Measurements from ENCODE around the gene AUTS2. TPM values are rescaled to one million over a fixed set of nuclear protein-coding genes. Genes with fewer than 3 reads are reported as not detected.
A peak's percentile ranks its signal among the peaks of the same experiment; 100 is the strongest.

The AUTS2 gene
- total and polyA plus RNA-seq, 10 of the 15 experiments (the other 5 are each of a cell fraction or from before 2014, with no cell fraction given): 6.4 to 55.6 (median 21.6) TPM

GRCh38 chr7:70636169-70636568, 1037.9 kb downstream of the AUTS2 start:
- no peak overlapping the region for H3K4me3 ChIP-seq
- no peak for DNase-seq (ENCODE audit: low read depth, low spot score)
- no peak for FAIRE-seq
- no peaks in the 10 kb centered on the region; a peak in 1 of 4 replicates for H3K36me3 ChIP-seq (ENCODE audit: control insufficient read depth in 2 of 2, insufficient read depth in 2 of 2, low read length in 1 of 2)
- TF ChIP-seq CTCF (IDR thresholded peaks at IDR 0.05 in 2 of 3, conservative IDR thresholded peaks at IDR 0.05 in 1 of 3; ENCODE audit: control insufficient read depth in 2 of 3, extremely low read depth in 1 of 3, insufficient read depth in 1 of 3, low read depth in 3 of 3, low read length in 3 of 3) (0 out of 6 replicates have a peak, but pooled peaks of 1 of the 3 experiments have one; percentile 3), IRF4 (IDR thresholded peaks at IDR 0.05; ENCODE audit: low read depth, low read length) (no peak)
- ChIA-PET SMC1A (ENCODE audit: uncharacterized antibody, unreplicated experiment) (no interaction called here), CTCF (interaction anchor here (1.5 kb wide), 1 partner anchor 10 kb away, joined by 3 read pairs; no protein-coding TSS in a partner anchor), RAD21 (ENCODE audit: unreplicated experiment) (no interaction called here), POLR2A (no interaction called here)
- H4K20me1 ChIP-seq (ENCODE audit: control insufficient read depth, insufficient read depth): no peaks in the 10 kb centered on the region
- H3K27ac ChIP-seq (ENCODE audit: control insufficient read depth, insufficient read depth): no peak overlapping the region
- intact Hi-C loops (cut with micrococcal nuclease; ENCODE audit: unreplicated experiment) (no loop called here), in situ Hi-C loops (cut with MboI) (no loop called here)
- H2AFZ ChIP-seq (ENCODE audit: control insufficient read depth, low read depth, low read length): no peak overlapping the region
- no peaks in the 10 kb centered on the region for H3K27me3 ChIP-seq (replicated peaks in 1 of 2; ENCODE audit: control insufficient read depth in 2 of 2, insufficient read depth in 2 of 2, low read length in 1 of 2)
- no peak overlapping the region for H3K9ac ChIP-seq (ENCODE audit: control insufficient read depth, insufficient read depth, low read length)
- H3K79me2 ChIP-seq (ENCODE audit: control insufficient read depth, insufficient read depth, low read length): no peaks in the 10 kb centered on the region
- no peaks in the 10 kb centered on the region for H3K4me1 ChIP-seq (ENCODE audit: control insufficient read depth, insufficient read depth, low read length)
- WGBS (ENCODE audit: insufficient coverage, insufficient replicate concordance, low lambda C conversion rate, missing lambda C conversion rate): 49% methylated on average over 6 of the region's 6 CpGs
- no peaks in the 10 kb centered on the region; the same call in 2 of the 3 replicates for H3K9me3 ChIP-seq (replicated peaks; ENCODE audit: control insufficient read depth, insufficient read depth, low read length)
- no peak for ATAC-seq
- BruUV-seq (replicated peaks): no TSS peak
- no peak overlapping the region for H3K4me2 ChIP-seq (ENCODE audit: control insufficient read depth, insufficient read depth)

GRCh38 chr7:70637726-70638125, 1039.5 kb downstream of the AUTS2 start:
- in situ Hi-C loops (cut with MboI) (no loop called here), intact Hi-C loops (cut with micrococcal nuclease; ENCODE audit: unreplicated experiment) (no loop called here)
- ChIA-PET RAD21 (ENCODE audit: unreplicated experiment) (no interaction called here), SMC1A (ENCODE audit: uncharacterized antibody, unreplicated experiment) (no interaction called here), CTCF (no interaction called here), POLR2A (no interaction called here)
- H2AFZ ChIP-seq (ENCODE audit: control insufficient read depth, low read depth, low read length): no peak overlapping the region
- H4K20me1 ChIP-seq (ENCODE audit: control insufficient read depth, insufficient read depth): no peaks in the 10 kb centered on the region
- H3K36me3 ChIP-seq (ENCODE audit: control insufficient read depth in 2 of 2, insufficient read depth in 2 of 2, low read length in 1 of 2): peaks cover 0 to 2% of the 10 kb centered on the region in 2 experiments; a peak in 2 of 4 replicates
- ATAC-seq (no peak), DNase-seq (ENCODE audit: low read depth, low spot score) (no peak), FAIRE-seq (peak; percentile 73)
- no TSS peak for BruUV-seq (replicated peaks)
- 0% methylated on average over 1 of the region's 1 CpG for WGBS (ENCODE audit: insufficient coverage, insufficient replicate concordance, low lambda C conversion rate, missing lambda C conversion rate)
- no peak overlapping the region for H3K4me3 ChIP-seq
- H3K4me2 ChIP-seq (ENCODE audit: control insufficient read depth, insufficient read depth): no peak overlapping the region
- H3K79me2 ChIP-seq (ENCODE audit: control insufficient read depth, insufficient read depth, low read length): no peaks in the 10 kb centered on the region
- no peak overlapping the region for H3K27ac ChIP-seq (ENCODE audit: control insufficient read depth, insufficient read depth)
- no peak overlapping the region for H3K9ac ChIP-seq (ENCODE audit: control insufficient read depth, insufficient read depth, low read length)
- H3K9me3 ChIP-seq (replicated peaks; ENCODE audit: control insufficient read depth, insufficient read depth, low read length): peaks cover 2% of the 10 kb centered on the region; the same call in 2 of the 3 replicates
- no peaks in the 10 kb centered on the region for H3K4me1 ChIP-seq (ENCODE audit: control insufficient read depth, insufficient read depth, low read length)
- H3K27me3 ChIP-seq (replicated peaks in 1 of 2; ENCODE audit: control insufficient read depth in 2 of 2, insufficient read depth in 2 of 2, low read length in 1 of 2): no peaks in the 10 kb centered on the region
- TF ChIP-seq IKZF2 (IDR thresholded peaks at IDR 0.05): no peak
- no peak for TF ChIP-seq TCF7 (IDR thresholded peaks at IDR 0.05; ENCODE audit: borderline replicate concordance)
- no peak for TF ChIP-seq NFXL1 (IDR thresholded peaks at IDR 0.05; ENCODE audit: borderline replicate concordance)
- no peak for TF ChIP-seq POLR2AphosphoS5 (IDR thresholded peaks at IDR 0.05; ENCODE audit: low read length)
- TF ChIP-seq PAX8 (IDR thresholded peaks at IDR 0.05): no peak
- no peak for TF ChIP-seq ZBTB40 (IDR thresholded peaks at IDR 0.05; ENCODE audit: borderline replicate concordance)
- TF ChIP-seq TCF12 (IDR thresholded peaks at IDR 0.05; ENCODE audit: low read depth, low read length): no peak
- no peak for TF ChIP-seq USF1 (IDR thresholded peaks at IDR 0.05; ENCODE audit: borderline replicate concordance, extremely low read length, insufficient read depth, low read depth, low read length)
- no peak for TF ChIP-seq MTA2 (IDR thresholded peaks at IDR 0.05; ENCODE audit: low read depth)

Measured in GM12878 (cell line).